HG03066 (cell line): ENCODE measurements around the gene SPATA6L.

Source experiments
- ATAC-seq: cut with Tn5 transposase; IDR thresholded peaks from one replicate; pipeline ENCODE4 v1.9.1; 2021; ENCODE audit warnings: low read depth; ENCODE audit not compliant: unreplicated experiment

The SPATA6L gene

DNA sequence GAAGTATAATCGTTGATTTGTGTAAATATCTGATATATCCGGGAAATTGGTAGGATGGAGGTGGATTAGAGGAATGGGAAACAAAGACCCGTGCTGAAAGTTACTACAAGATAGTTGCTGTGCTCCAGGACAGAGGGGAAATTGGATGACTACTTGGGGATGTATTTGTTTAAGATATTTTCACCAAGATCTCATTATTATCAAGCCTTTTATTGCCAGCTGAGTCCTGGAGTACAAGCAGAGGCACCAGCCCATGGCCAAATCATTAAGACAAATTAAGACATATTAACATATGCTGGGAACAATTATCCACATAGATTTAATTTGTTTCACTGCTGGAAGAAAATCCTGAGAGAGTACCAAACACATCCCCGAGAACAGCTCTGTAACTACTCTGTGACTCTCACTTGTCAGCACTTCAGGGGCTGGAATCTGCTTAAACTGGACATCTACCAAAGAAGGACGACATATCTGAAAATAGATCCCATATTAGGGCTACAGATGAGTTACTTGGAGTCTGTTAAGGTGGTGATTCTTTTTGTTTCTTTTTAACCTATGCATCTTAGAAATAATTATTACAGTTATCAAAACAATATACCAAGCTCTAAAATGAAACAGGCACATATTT lies 107.8 kb downstream of the SPATA6L start:
- ATAC-seq = no peak

DNA sequence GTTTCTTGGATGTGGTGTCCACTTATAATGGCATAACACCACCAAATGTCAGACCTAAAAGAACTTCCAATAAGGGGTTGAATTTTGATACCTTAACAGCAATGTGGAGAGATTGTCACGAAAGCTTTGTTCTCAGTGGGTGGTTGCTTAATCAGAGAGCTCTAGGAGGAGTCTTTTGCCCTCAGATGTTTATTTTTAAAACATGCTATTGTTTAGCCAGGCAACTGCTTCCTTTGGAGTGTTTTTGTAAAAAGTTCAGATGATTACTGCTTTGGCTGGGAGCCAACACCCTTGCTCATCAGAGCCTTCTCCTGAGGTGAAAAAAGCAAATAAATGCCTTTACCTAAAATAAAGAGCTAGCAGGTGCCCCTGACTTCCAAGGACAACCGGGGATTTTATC lies 111.0 kb downstream of the SPATA6L start:
- no peak for ATAC-seq

DNA sequence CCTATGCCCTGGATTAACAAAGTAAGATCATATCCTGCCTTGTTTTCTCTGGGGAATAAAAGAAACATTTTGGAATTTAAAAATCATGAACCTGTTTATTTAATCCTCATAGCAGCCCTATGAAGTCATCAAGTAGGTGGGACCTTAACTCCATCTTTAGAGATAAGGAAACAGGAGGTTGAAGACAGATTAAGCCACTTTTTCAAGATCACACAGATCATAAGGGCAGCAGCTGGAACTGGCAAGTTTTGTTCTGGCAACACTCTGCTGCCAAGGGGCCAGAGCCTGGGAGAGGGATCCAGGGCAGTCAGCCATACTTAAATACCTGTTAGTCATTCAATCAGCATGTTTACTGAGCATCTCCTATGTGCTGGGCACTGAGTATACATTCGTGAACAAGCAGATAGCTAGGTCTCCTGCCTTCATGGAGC lies 112.3 kb downstream of the SPATA6L start:
- no peak for ATAC-seq

DNA sequence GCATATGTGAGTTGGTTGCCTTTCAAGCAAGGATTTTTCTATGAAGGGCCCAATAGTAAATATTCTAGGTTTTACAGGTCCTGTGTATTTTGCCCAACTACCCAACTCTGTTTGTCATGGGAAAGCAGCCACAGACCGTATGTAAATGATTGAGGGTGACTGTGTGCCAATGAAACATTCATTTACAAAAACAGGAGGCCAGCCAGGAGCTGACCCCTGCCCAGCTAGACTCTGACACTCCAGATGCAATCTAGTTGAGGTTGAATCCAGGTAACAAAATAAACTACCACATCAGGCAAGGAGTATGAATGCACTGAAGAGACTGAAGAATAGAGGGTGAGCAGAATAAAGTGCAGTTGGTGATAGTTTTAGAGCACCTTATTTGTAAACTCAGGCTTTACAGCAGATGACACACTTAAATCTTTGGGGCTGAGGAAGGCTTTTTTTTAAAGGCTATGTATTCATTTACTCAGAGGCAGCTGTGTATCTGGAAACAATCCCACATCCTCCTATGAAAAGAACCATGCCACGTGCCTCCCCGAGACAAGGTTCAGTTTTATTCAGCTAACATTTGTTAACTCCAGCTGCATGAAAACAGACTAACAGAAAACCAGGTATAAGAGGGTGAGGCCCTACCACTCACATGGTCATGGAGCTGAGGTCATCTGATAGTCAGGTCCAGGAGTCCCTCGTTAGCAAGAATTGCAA lies 115.3 kb downstream of the SPATA6L start:
- ATAC-seq = no peak

DNA sequence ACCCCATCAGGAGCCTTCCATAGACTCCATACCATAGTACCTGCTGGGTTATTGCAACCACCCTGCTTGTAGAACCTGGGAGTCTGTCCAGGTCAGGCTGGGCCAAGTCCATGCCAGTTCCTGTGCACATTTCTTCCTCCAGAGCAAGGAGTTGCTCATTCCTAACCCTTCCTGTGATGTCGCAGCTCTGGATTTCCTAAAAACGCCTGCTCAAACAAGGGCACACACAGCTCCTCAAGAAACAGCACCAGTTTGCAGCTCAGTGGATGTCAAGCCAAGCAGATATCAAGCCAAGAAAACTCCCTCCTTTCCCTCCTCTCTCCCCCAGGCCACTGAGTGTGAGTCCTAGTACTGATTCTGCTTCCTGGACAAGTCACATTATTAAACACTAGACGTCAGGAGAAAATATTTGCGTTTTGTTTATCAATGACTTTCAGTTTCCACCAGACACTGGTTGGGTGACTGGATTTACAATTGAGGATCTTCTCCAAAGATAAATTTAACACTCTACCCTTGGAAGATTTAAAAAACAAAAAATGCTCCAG lies 116.5 kb downstream of the SPATA6L start:
- no peak for ATAC-seq

DNA sequence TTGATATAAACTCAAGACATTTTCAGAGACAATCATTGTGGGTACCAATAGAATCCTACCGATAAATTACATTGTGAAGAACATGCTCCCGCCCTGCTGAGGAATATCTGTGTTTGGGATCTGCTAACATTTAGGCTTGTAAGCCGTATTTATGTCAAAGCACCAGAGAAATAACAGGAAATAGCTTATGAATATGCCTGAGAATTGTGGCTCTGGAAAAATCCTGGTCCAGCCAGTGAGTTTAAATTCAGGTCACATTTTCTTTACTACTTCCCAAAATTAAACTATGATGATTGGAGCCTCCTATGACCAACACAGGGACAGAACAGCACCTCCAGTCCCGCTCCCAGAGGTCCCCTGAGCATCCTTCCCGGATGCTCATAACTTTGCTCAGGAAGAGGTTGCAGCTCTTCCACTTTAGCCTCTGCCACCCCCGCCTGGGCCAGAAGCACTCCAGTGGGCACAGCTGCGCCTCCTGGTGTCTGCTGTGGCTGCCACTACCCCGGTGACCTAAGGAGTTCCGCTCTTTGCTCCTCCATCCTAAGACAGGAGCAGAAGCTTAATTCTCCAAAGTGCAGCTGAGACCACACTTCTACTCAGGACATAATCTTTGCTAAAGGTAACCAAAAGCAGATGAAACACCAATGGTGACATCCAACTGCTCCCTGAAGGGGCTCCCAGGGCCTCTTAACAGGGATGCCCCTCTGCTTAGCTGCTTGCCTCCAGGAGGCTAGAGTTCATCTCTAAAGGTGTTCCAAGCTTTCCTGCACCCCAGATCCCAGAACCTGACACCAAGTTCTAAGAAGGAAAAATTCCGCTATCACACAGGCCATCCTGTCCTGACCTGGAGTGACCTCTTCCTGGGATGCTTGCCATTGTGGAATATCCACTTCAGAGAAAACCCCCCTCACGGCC lies 117.2 kb downstream of the SPATA6L start:
- ATAC-seq = no peak
